HG03520 (cell line): ENCODE measurements around the gene XAB2.
"Not testable (repeated sequence)": the region's sequence is repeated elsewhere in the genome, so short reads cannot be mapped to it uniquely, and the experiment has no call there.

ENCODE experiments used
- ATAC-seq: cut with Tn5 transposase; IDR thresholded peaks from one replicate; pipeline ENCODE4 v1.9.1; 2021; ENCODE audit warnings: mild to moderate bottlenecking, moderate library complexity; ENCODE audit not compliant: unreplicated experiment

XAB2 gene

GRCh38 chr19:7582446-7582845 lies 46.9 kb downstream of the XAB2 start:
- ATAC-seq = no peak

DNA sequence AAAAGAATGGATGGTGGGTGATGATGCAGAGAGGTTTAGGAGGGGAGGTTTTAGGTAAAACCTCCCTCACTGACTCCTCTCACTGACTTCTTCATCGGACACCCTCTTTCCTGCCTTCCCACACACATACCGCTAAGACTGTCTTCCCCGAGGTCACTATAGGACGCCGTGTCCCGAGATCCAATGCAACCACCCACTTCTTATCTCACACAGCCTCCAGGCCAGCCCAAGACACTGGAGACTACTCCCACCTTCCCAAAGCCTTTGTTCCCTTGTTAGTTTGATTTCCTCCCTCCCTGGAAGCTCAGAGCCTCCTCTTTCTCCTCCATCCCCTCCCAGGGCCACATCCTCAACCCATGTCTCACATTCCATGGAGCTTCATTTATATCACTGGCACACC lies 50.2 kb downstream of the XAB2 start:
- ATAC-seq = no peak

GRCh38 chr19:7578127-7578526 lies 51.2 kb downstream of the XAB2 start:
- ATAC-seq = no peak

- not testable (repeated sequence) for ATAC-seq
These were observed 51.9 kb downstream of the XAB2 start for GRCh38 chr19:7577422-7577821.

DNA sequence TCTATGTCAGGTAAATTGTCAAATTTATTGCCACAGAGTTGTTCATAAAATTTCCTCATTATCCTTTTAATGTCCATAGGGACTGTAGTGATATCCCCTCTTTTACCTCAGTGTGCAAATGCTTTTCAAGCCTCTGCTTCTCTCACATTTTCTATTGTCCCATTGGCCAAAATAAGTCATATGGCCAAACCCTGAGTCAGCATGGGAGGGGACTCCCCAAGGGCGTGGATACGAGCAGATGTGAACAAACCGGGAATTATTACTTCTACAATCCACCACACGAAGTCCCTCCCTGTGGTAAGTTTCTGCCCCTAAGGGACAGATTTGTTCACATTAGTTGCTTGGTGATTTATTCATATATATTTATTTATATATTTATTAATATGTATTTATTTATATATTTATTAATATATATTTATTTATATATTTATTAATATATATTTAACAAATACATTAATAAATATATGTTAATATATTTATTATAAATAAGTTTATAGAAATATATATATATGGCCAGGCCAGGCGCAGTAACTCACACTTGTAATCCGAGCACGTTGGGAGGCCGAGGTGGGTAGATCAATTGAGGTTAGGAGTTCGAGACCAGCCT lies 53.8 kb downstream of the XAB2 start:
- no peak for ATAC-seq

DNA sequence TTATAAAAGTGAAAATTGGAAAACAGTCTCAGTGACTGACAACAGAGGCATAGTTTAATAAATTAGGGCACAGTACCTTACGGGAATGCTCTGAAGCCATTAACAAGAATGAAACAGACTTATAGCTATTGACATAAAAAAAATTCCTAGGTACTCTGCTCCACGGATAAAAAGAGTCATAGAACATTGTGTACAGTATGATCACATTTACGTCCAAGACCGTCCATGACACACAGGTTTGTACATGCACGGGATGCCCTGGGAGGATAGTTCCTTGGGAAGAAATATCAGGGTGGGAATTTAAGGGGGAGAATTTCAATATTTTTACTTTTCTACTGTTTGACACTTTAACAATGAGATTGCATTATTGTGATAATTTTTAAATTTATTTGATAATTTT lies 58.6 kb downstream of the XAB2 start:
- ATAC-seq = no peak
